Prostate gland (tissue), 2 donors: ENCODE results near the gene NR1I3. TPM values are rescaled to one million over a fixed set of nuclear protein-coding genes. Genes with fewer than 3 reads are reported as not detected.

Experiments used
- DNase-seq: peaks from one replicate; pipeline ENCODE4 v3.0.0-alpha.2; 2019; ENCODE audit warnings: low spot score
- H3K27ac ChIP-seq, 2 donors: fragments of 200-600 bp; sonication (generic); 2 replicates each; pipeline ENCODE4 v1.5.1; 2017 to 2019
- H3K27me3 ChIP-seq: fragments of 200-600 bp; sonication (generic); replicated peaks from 2 replicates; pipeline ENCODE4 v1.5.1; 2019; ENCODE audit not compliant: insufficient read depth
- H3K36me3 ChIP-seq, 2 donors: fragments of 200-600 bp; sonication (generic); 1 replicate in 1 of 2; 2 replicates in 1 of 2; pipeline versions ENCODE4 v1.5.1 to v1.8.1; 2017 to 2019
- H3K4me1 ChIP-seq: fragments of 200-600 bp; sonication (generic); replicated peaks from 2 replicates; pipeline ENCODE4 v1.5.1; 2019
- H3K4me3 ChIP-seq, 2 donors: fragments of 200-600 bp; sonication (generic); 2 replicates each; pipeline ENCODE4 v1.5.1; 2017 to 2019
- H3K9me3 ChIP-seq: fragments of 200-600 bp; sonication (generic); 2 replicates; pipeline ENCODE4 v1.5.1; 2017
- POLR2A ChIP-seq: fragments of 450-650 bp; IDR thresholded peaks from one replicate; pipeline ENCODE4 v1.6.1; 2016; ENCODE audit warnings: antibody characterized with exemption, mild to moderate bottlenecking
- POLR2AphosphoS5 ChIP-seq: sonication (generic); formaldehyde crosslinking; IDR thresholded peaks from one replicate; pipeline ENCODE4 v1.6.1; 2017; ENCODE audit warnings: antibody characterized with exemption
- WGBS: methylation state at CpG from one replicate; pipeline ENCODE4 v1.1.5; 2018; 5-methylcytosine and 5-hydroxymethylcytosine counted together
- intact Hi-C: fragments of 100-400 bp; cut with DNase I; formaldehyde crosslinking; loops from one replicate; pipeline ENCODE4 v1.14.2; 2022
- total RNA-seq, 2 donors: library from RNA; depleted of rRNA; stranded (reverse); fragments of >200 nt; gene quantifications; one replicate each; pipeline ENCODE4 v1.1.0, GENCODE V29; 2016
- TF ChIP-seq, protein P1 (sequence below), 4 experiments: fragments of 200-600 bp in 2 of 4; fragments of 450-650 bp in 2 of 4; sonication (generic) in 2 of 4; IDR thresholded peaks; 1 replicate in 3 of 4; 2 replicates in 1 of 4; pipeline ENCODE4 v1.5.1; 2016 to 2019; ENCODE audit warnings: antibody characterized with exemption in 4 of 4, mild to moderate bottlenecking in 2 of 4, moderate library complexity in 2 of 4

Gene NR1I3
- total RNA-seq, 2 donors from 2014 or later, result not detected

DNA sequence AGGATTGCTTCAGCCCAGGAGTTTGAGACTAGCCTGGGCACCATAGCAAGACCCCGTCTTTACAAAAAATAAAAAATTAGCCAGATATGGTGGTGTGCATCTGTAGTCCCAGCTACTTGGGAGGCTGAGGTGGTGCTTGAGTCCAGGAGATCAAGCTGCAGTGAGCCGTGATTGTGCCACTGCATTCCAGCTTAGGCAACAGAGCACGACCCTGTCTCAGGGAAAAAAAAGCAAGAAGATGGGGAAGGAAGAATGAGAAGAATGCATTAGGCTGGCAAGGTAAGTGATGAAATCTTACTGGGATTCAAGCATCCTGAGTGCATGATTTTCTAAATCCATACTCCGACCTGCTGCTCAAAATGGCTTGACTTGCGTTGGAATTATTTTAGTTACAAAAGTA, 27.3 kb upstream of the NR1I3 start:
- no peaks in the 10 kb centered on the region for H3K27me3 ChIP-seq
- intact Hi-C loops, result no loop called here
- TF ChIP-seq POLR2A (no peak), POLR2AphosphoS5 (no peak)
- TF ChIP-seq, protein P1, sequence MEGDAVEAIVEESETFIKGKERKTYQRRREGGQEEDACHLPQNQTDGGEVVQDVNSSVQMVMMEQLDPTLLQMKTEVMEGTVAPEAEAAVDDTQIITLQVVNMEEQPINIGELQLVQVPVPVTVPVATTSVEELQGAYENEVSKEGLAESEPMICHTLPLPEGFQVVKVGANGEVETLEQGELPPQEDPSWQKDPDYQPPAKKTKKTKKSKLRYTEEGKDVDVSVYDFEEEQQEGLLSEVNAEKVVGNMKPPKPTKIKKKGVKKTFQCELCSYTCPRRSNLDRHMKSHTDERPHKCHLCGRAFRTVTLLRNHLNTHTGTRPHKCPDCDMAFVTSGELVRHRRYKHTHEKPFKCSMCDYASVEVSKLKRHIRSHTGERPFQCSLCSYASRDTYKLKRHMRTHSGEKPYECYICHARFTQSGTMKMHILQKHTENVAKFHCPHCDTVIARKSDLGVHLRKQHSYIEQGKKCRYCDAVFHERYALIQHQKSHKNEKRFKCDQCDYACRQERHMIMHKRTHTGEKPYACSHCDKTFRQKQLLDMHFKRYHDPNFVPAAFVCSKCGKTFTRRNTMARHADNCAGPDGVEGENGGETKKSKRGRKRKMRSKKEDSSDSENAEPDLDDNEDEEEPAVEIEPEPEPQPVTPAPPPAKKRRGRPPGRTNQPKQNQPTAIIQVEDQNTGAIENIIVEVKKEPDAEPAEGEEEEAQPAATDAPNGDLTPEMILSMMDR (IDR thresholded peaks at IDR 0.05), result no peak
- whole genome bisulfite sequencing, result 87% methylated on average over 5 of the region's 5 CpGs
- no peaks in the 10 kb centered on the region for H3K36me3 ChIP-seq
- no peak overlapping the region for H3K27ac ChIP-seq
- H3K4me1 ChIP-seq, result no peaks in the 10 kb centered on the region
- H3K9me3 ChIP-seq, result no peaks in the 10 kb centered on the region
- no peak overlapping the region for H3K4me3 ChIP-seq
- DNase-seq, result no peak

GRCh38 chr1:161261261-161262235, 23.5 kb upstream of the NR1I3 start:
- DNase-seq, result no peak
- Histone ChIP-seq H3K27ac (no peak overlapping the region), H3K4me3 (no peak overlapping the region), H3K36me3 (no peaks in the 10 kb centered on the region), H3K4me1 (no peaks in the 10 kb centered on the region), H3K27me3 (no peaks in the 10 kb centered on the region), H3K9me3 (no peaks in the 10 kb centered on the region)
- TF ChIP-seq POLR2A (no peak), POLR2AphosphoS5 (no peak)
- TF ChIP-seq, protein P1 (IDR thresholded peaks at IDR 0.05), result no peak
- 59% methylated on average over 12 of the region's 12 CpGs for WGBS
- intact Hi-C loops, result no loop called here

- WGBS, result 38% methylated on average over 9 of the region's 9 CpGs
- peak; percentile 12 for DNase-seq
- no peaks in the 10 kb centered on the region for H3K27me3 ChIP-seq
- H3K27ac ChIP-seq, result peak overlapping the region in 1 of 2 donors; percentile 8
- H3K4me1 ChIP-seq, result no peaks in the 10 kb centered on the region
- no peaks in the 10 kb centered on the region for H3K36me3 ChIP-seq
- intact Hi-C loops, result no loop called here
- H3K9me3 ChIP-seq, result no peaks in the 10 kb centered on the region
- no peak overlapping the region for H3K4me3 ChIP-seq
- no peak for TF ChIP-seq POLR2A
Measured at GRCh38 chr1:161260376-161261260, 22.6 kb upstream of the NR1I3 start.

DNA sequence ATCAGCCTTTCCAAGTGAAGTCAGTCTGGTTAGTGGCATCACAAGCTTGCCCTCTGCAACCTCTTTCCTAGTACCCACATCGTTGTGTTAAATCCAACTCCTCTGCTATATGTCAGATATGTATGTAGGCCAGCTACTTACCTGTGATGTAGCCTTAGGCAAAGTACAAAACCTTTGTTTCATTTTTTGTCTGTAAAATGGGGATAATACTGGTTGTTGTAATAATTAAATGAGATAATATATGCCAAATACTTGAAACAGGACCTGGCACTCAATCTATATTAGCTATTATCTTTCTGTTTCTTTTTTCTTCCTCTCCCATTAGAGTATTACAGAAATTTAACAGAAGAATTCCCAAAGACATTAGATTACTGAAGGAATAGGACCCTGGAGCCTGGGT, 21.8 kb upstream of the NR1I3 start:
- DNase-seq, result no peak
- Histone ChIP-seq H3K4me1 (no peaks in the 10 kb centered on the region), H3K36me3 (no peaks in the 10 kb centered on the region), H3K27ac (no peak overlapping the region), H3K4me3 (no peak overlapping the region), H3K27me3 (no peaks in the 10 kb centered on the region), H3K9me3 (no peaks in the 10 kb centered on the region)
- intact Hi-C loops, result no loop called here
- no peak for TF ChIP-seq POLR2AphosphoS5
- TF ChIP-seq POLR2A, result no peak
- TF ChIP-seq, protein P1 (IDR thresholded peaks at IDR 0.05), result no peak
- 72% methylated on average over 1 of the region's 1 CpG for WGBS

- Histone ChIP-seq H3K4me3 (peak overlapping the region in 1 of 2 donors; percentile 26), H3K4me1 (no peaks in the 10 kb centered on the region), H3K36me3 (no peaks in the 10 kb centered on the region), H3K27ac (no peak overlapping the region), H3K9me3 (no peaks in the 10 kb centered on the region), H3K27me3 (no peaks in the 10 kb centered on the region)
- TF ChIP-seq POLR2A (no peak), POLR2AphosphoS5 (no peak)
- TF ChIP-seq, protein P1 (IDR thresholded peaks at IDR 0.05), result no peak
- intact Hi-C loops, result no loop called here
- WGBS, result 28% methylated on average over 6 of the region's 6 CpGs
- DNase-seq, result no peak
Measured at GRCh38 chr1:161259345-161259702, 21.3 kb upstream of the NR1I3 start.
